GM19463 (cell line): ENCODE results near the gene OCA2.

ENCODE experiments used
- ATAC-seq: cut with Tn5 transposase; IDR thresholded peaks from one replicate; pipeline ENCODE4 v1.9.1; 2021; ENCODE audit warnings: mild to moderate bottlenecking, moderate library complexity; ENCODE audit not compliant: unreplicated experiment

OCA2 gene

GRCh38 chr15:28005004-28005527 lies 94.0 kb downstream of the OCA2 start:
- ATAC-seq = no peak

GRCh38 chr15:28004143-28005003 lies 94.7 kb downstream of the OCA2 start:
- no peak for ATAC-seq

GRCh38 chr15:28003302-28004037 lies 95.6 kb downstream of the OCA2 start:
- ATAC-seq = no peak

- no peak for ATAC-seq
Measured at GRCh38 chr15:28002867-28003266, 96.2 kb downstream of the OCA2 start.

GRCh38 chr15:28002136-28002861 lies 96.8 kb downstream of the OCA2 start:
- ATAC-seq = no peak

- ATAC-seq = no peak
Measured at GRCh38 chr15:28001641-28002040, 97.5 kb downstream of the OCA2 start.

GRCh38 chr15:27993996-27994780 lies 104.9 kb downstream of the OCA2 start:
- ATAC-seq = no peak

GRCh38 chr15:27993544-27993943 lies 105.6 kb downstream of the OCA2 start:
- no peak for ATAC-seq

GRCh38 chr15:27990521-27991515 lies 108.3 kb downstream of the OCA2 start:
- ATAC-seq = no peak

GRCh38 chr15:27989838-27990237 lies 109.3 kb downstream of the OCA2 start:
- ATAC-seq = no peak

- ATAC-seq = no peak
Measured at GRCh38 chr15:27989427-27989826, 109.7 kb downstream of the OCA2 start.

- no peak for ATAC-seq
Measured at GRCh38 chr15:27985099-27985498, 114.0 kb downstream of the OCA2 start.

GRCh38 chr15:27983496-27983895 lies 115.6 kb downstream of the OCA2 start:
- no peak for ATAC-seq

- no peak for ATAC-seq
Measured at GRCh38 chr15:27977696-27978095, 121.4 kb downstream of the OCA2 start.

GRCh38 chr15:27973886-27974285 lies 125.2 kb downstream of the OCA2 start:
- no peak for ATAC-seq

- ATAC-seq = no peak
Measured at GRCh38 chr15:27970661-27971392, 128.3 kb downstream of the OCA2 start.

GRCh38 chr15:27967541-27967940 lies 131.6 kb downstream of the OCA2 start:
- ATAC-seq = no peak

GRCh38 chr15:27965546-27965945 lies 133.6 kb downstream of the OCA2 start:
- ATAC-seq = no peak

GRCh38 chr15:27961801-27962200 lies 137.3 kb downstream of the OCA2 start:
- ATAC-seq = no peak
